ENCODE results near the gene BIK. TPM values are rescaled to one million over a fixed set of nuclear protein-coding genes. Genes with fewer than 3 reads are reported as not detected.

The BIK gene
- polyA plus RNA-seq, 1 donor, result 2.1 TPM

GRCh38 chr22:43169310-43170130 lies 59.0 kb downstream of the BIK start:
- Histone ChIP-seq H3K4me3 (ENCODE audit: low read length) (no peak overlapping the region), H3K27me3 (ENCODE audit: control insufficient read depth, insufficient read depth, low read length) (peaks cover 2% of the 10 kb centered on the region), H3K4me1 (ENCODE audit: control insufficient read depth, insufficient read depth, low read length) (no peaks in the 10 kb centered on the region), H3K9me3 (ENCODE audit: control insufficient read depth, low read depth, low read length) (no peaks in the 10 kb centered on the region), H3K36me3 (ENCODE audit: control insufficient read depth, insufficient read depth, low read length) (peaks cover 60% of the 10 kb centered on the region), H3K27ac (ENCODE audit: low read length) (no peak overlapping the region)
- WGBS (ENCODE audit: insufficient coverage, low lambda C conversion rate), result no CpG with 5 or more reads among the region's 23 CpGs
- DNase-seq, result no peak

GRCh38 chr22:43170131-43170480 lies 59.6 kb downstream of the BIK start:
- no peak overlapping the region for H3K27ac ChIP-seq (ENCODE audit: low read length)
- H3K27me3 ChIP-seq (ENCODE audit: control insufficient read depth, insufficient read depth, low read length), result no peaks in the 10 kb centered on the region
- no peaks in the 10 kb centered on the region for H3K4me1 ChIP-seq (ENCODE audit: control insufficient read depth, insufficient read depth, low read length)
- H3K4me3 ChIP-seq (ENCODE audit: low read length), result no peak overlapping the region
- H3K9me3 ChIP-seq (ENCODE audit: control insufficient read depth, low read depth, low read length), result no peaks in the 10 kb centered on the region
- WGBS (ENCODE audit: insufficient coverage, low lambda C conversion rate), result no CpG with 5 or more reads among the region's 9 CpGs
- no peak for DNase-seq
- peaks cover 66% of the 10 kb centered on the region for H3K36me3 ChIP-seq (ENCODE audit: control insufficient read depth, insufficient read depth, low read length)

- no CpG with 5 or more reads among the region's 14 CpGs for WGBS (ENCODE audit: insufficient coverage, low lambda C conversion rate)
- H3K36me3 ChIP-seq (ENCODE audit: control insufficient read depth, insufficient read depth, low read length), result peaks cover 75% of the 10 kb centered on the region
- no peaks in the 10 kb centered on the region for H3K27me3 ChIP-seq (ENCODE audit: control insufficient read depth, insufficient read depth, low read length)
- H3K27ac ChIP-seq (ENCODE audit: low read length), result no peak overlapping the region
- no peak overlapping the region for H3K4me3 ChIP-seq (ENCODE audit: low read length)
- H3K4me1 ChIP-seq (ENCODE audit: control insufficient read depth, insufficient read depth, low read length), result no peaks in the 10 kb centered on the region
- no peak for DNase-seq
- no peaks in the 10 kb centered on the region for H3K9me3 ChIP-seq (ENCODE audit: control insufficient read depth, low read depth, low read length)
Observed at GRCh38 chr22:43171019-43171491, 60.5 kb downstream of the BIK start.

GRCh38 chr22:43171607-43172006 lies 61.1 kb downstream of the BIK start:
- no peak for DNase-seq

GRCh38 chr22:43172191-43172590 lies 61.6 kb downstream of the BIK start:
- DNase-seq, result no peak
- Histone ChIP-seq H3K4me1 (ENCODE audit: control insufficient read depth, insufficient read depth, low read length) (no peaks in the 10 kb centered on the region), H3K27me3 (ENCODE audit: control insufficient read depth, insufficient read depth, low read length) (no peaks in the 10 kb centered on the region), H3K27ac (ENCODE audit: low read length) (no peak overlapping the region), H3K36me3 (ENCODE audit: control insufficient read depth, insufficient read depth, low read length) (peaks cover 79% of the 10 kb centered on the region), H3K4me3 (ENCODE audit: low read length) (no peak overlapping the region), H3K9me3 (ENCODE audit: control insufficient read depth, low read depth, low read length) (no peaks in the 10 kb centered on the region)
- no CpG with 5 or more reads among the region's 19 CpGs for WGBS (ENCODE audit: insufficient coverage, low lambda C conversion rate)

More at GRCh38 chr22:43171607-43172006, 61.1 kb downstream of the BIK start:
- peaks cover 77% of the 10 kb centered on the region for H3K36me3 ChIP-seq (ENCODE audit: control insufficient read depth, insufficient read depth, low read length)
- H3K27me3 ChIP-seq (ENCODE audit: control insufficient read depth, insufficient read depth, low read length), result no peaks in the 10 kb centered on the region
- WGBS (ENCODE audit: insufficient coverage, low lambda C conversion rate), result no CpG with 5 or more reads among the region's 12 CpGs
- no peak overlapping the region for H3K4me3 ChIP-seq (ENCODE audit: low read length)
- no peaks in the 10 kb centered on the region for H3K4me1 ChIP-seq (ENCODE audit: control insufficient read depth, insufficient read depth, low read length)
- H3K27ac ChIP-seq (ENCODE audit: low read length), result no peak overlapping the region
- no peaks in the 10 kb centered on the region for H3K9me3 ChIP-seq (ENCODE audit: control insufficient read depth, low read depth, low read length)

GRCh38 chr22:43173566-43173965 lies 63.0 kb downstream of the BIK start:
- H3K36me3 ChIP-seq (ENCODE audit: control insufficient read depth, insufficient read depth, low read length), result peaks cover 74% of the 10 kb centered on the region
- H3K9me3 ChIP-seq (ENCODE audit: control insufficient read depth, low read depth, low read length), result no peaks in the 10 kb centered on the region
- no peaks in the 10 kb centered on the region for H3K4me1 ChIP-seq (ENCODE audit: control insufficient read depth, insufficient read depth, low read length)
- no peak for DNase-seq
- no CpG with 5 or more reads among the region's 9 CpGs for WGBS (ENCODE audit: insufficient coverage, low lambda C conversion rate)
- no peaks in the 10 kb centered on the region for H3K27me3 ChIP-seq (ENCODE audit: control insufficient read depth, insufficient read depth, low read length)
- H3K27ac ChIP-seq (ENCODE audit: low read length), result no peak overlapping the region
- no peak overlapping the region for H3K4me3 ChIP-seq (ENCODE audit: low read length)

- Histone ChIP-seq H3K27ac (ENCODE audit: low read length) (no peak overlapping the region), H3K4me3 (ENCODE audit: low read length) (no peak overlapping the region), H3K36me3 (ENCODE audit: control insufficient read depth, insufficient read depth, low read length) (peaks cover 76% of the 10 kb centered on the region), H3K4me1 (ENCODE audit: control insufficient read depth, insufficient read depth, low read length) (no peaks in the 10 kb centered on the region), H3K9me3 (ENCODE audit: control insufficient read depth, low read depth, low read length) (no peaks in the 10 kb centered on the region), H3K27me3 (ENCODE audit: control insufficient read depth, insufficient read depth, low read length) (no peaks in the 10 kb centered on the region)
- DNase-seq, result no peak
- WGBS (ENCODE audit: insufficient coverage, low lambda C conversion rate), result 100% methylated on average over 1 of the region's 39 CpGs
Observed at GRCh38 chr22:43173976-43174720, 63.6 kb downstream of the BIK start.

- Histone ChIP-seq H3K4me1 (ENCODE audit: control insufficient read depth, insufficient read depth, low read length) (no peaks in the 10 kb centered on the region), H3K9me3 (ENCODE audit: control insufficient read depth, low read depth, low read length) (no peaks in the 10 kb centered on the region), H3K27ac (ENCODE audit: low read length) (no peak overlapping the region), H3K4me3 (ENCODE audit: low read length) (no peak overlapping the region), H3K36me3 (ENCODE audit: control insufficient read depth, insufficient read depth, low read length) (peaks cover 78% of the 10 kb centered on the region), H3K27me3 (ENCODE audit: control insufficient read depth, insufficient read depth, low read length) (no peaks in the 10 kb centered on the region)
- no CpG with 5 or more reads among the region's 9 CpGs for WGBS (ENCODE audit: insufficient coverage, low lambda C conversion rate)
- no peak for DNase-seq
Observed at GRCh38 chr22:43174941-43175531, 64.5 kb downstream of the BIK start.

- Histone ChIP-seq H3K4me3 (ENCODE audit: low read length) (no peak overlapping the region), H3K27ac (ENCODE audit: low read length) (no peak overlapping the region), H3K9me3 (ENCODE audit: control insufficient read depth, low read depth, low read length) (no peaks in the 10 kb centered on the region), H3K4me1 (ENCODE audit: control insufficient read depth, insufficient read depth, low read length) (no peaks in the 10 kb centered on the region), H3K36me3 (ENCODE audit: control insufficient read depth, insufficient read depth, low read length) (peaks cover 79% of the 10 kb centered on the region), H3K27me3 (ENCODE audit: control insufficient read depth, insufficient read depth, low read length) (no peaks in the 10 kb centered on the region)
- DNase-seq, result no peak
- WGBS (ENCODE audit: insufficient coverage, low lambda C conversion rate), result no CpG with 5 or more reads among the region's 15 CpGs
Observed at GRCh38 chr22:43176090-43176489, 65.5 kb downstream of the BIK start.

- no peak for DNase-seq
- no CpG with 5 or more reads among the region's 7 CpGs for WGBS (ENCODE audit: insufficient coverage, low lambda C conversion rate)
- H3K9me3 ChIP-seq (ENCODE audit: control insufficient read depth, low read depth, low read length), result no peaks in the 10 kb centered on the region
- H3K36me3 ChIP-seq (ENCODE audit: control insufficient read depth, insufficient read depth, low read length), result peaks cover 81% of the 10 kb centered on the region
- no peaks in the 10 kb centered on the region for H3K27me3 ChIP-seq (ENCODE audit: control insufficient read depth, insufficient read depth, low read length)
- H3K27ac ChIP-seq (ENCODE audit: low read length), result no peak overlapping the region
- no peaks in the 10 kb centered on the region for H3K4me1 ChIP-seq (ENCODE audit: control insufficient read depth, insufficient read depth, low read length)
- H3K4me3 ChIP-seq (ENCODE audit: low read length), result no peak overlapping the region
Observed at GRCh38 chr22:43177479-43177878, 66.9 kb downstream of the BIK start.

All from large intestine (tissue), 3 donors.